CD4-positive, alpha-beta T cell (primary cell): ENCODE results near the gene IL1RL2. TPM values are rescaled to one million over a fixed set of nuclear protein-coding genes. Genes with fewer than 3 reads are reported as not detected.

ENCODE experiments used
- ATAC-seq: fragments of 200-7000 bp; cut with Tn5 transposase; one replicate; pipeline ENCODE4 v1.10.0; 2022; ENCODE audit warnings: mild to moderate bottlenecking; ENCODE audit not compliant: poor library complexity
- CTCF ChIA-PET: fragments of 350-600 bp; sonication (Branson Sonifier 250); formaldehyde crosslinking; loops from one replicate; lab custom pipeline; 2021; ENCODE audit warnings: antibody characterized with exemption, inconsistent platforms; lab: Charles Lee
- POLR2A ChIA-PET: fragments of 350-600 bp; sonication (Branson Sonifier 250); formaldehyde crosslinking; loops from one replicate; lab custom pipeline; 2021; ENCODE audit warnings: antibody characterized with exemption, inconsistent platforms; lab: Charles Lee
- DNase-seq, 14 experiments: peaks; one replicate each; pipeline ENCODE4 v3.0.0-alpha.2; 2013 to 2020; ENCODE audit warnings: mixed read lengths in 2 of 14
- H3K27ac ChIP-seq, 2 donors: one replicate each; pipeline versions ENCODE4 v1.5.1 to v1.7.0; 2013; ENCODE audit warnings: low read length in 2 of 2, low read depth in 1 of 2, mild to moderate bottlenecking in 1 of 2
- H3K27me3 ChIP-seq, 2 experiments: 1 replicate in 1 of 2; 2 replicates in 1 of 2; pipeline versions ENCODE4 v1.6.1 to v1.7.0; 2013; ENCODE audit warnings: low read length in 2 of 2, control low read depth in 1 of 2, mild to moderate bottlenecking in 1 of 2, moderate library complexity in 1 of 2; ENCODE audit not compliant: insufficient read depth in 2 of 2, control insufficient read depth in 1 of 2
- H3K36me3 ChIP-seq: one replicate; pipeline ENCODE4 v1.6.1; 2013; ENCODE audit warnings: low read length, control low read depth; ENCODE audit not compliant: insufficient read depth
- H3K4me1 ChIP-seq: one replicate; pipeline ENCODE4 v1.6.1; 2013; ENCODE audit warnings: low read length, control low read depth; ENCODE audit not compliant: insufficient read depth
- H3K4me3 ChIP-seq: one replicate; pipeline ENCODE4 v1.5.1; 2013; ENCODE audit warnings: mild to moderate bottlenecking, low read length, moderate library complexity
- H3K9me3 ChIP-seq, 2 experiments: 1 replicate in 1 of 2; 2 replicates in 1 of 2; pipeline versions ENCODE4 v1.6.1 to v1.7.0; 2013; ENCODE audit warnings: low read length in 2 of 2, mild to moderate bottlenecking in 2 of 2, control low read depth in 1 of 2, moderate library complexity in 1 of 2; ENCODE audit not compliant: control insufficient read depth in 1 of 2, insufficient read depth in 1 of 2
- H3K27ac Mint-ChIP-seq: one replicate; pipeline ENCODE4 v1.8.0; 2020; ENCODE audit warnings: mixed read lengths
- H3K27me3 Mint-ChIP-seq: one replicate; pipeline ENCODE4 v1.8.0; 2021; ENCODE audit warnings: mixed read lengths
- H3K36me3 Mint-ChIP-seq: one replicate; pipeline ENCODE4 v1.8.0; 2021; ENCODE audit warnings: low read depth, mixed read lengths
- H3K4me1 Mint-ChIP-seq: one replicate; pipeline ENCODE4 v1.8.0; 2021; ENCODE audit warnings: low read depth, mixed read lengths
- H3K4me3 Mint-ChIP-seq: one replicate; pipeline ENCODE4 v1.8.0; 2020; ENCODE audit warnings: mild to moderate bottlenecking, mixed read lengths
- H3K9me3 Mint-ChIP-seq: one replicate; pipeline ENCODE4 v1.8.0; 2020; ENCODE audit warnings: mixed read lengths
- CTCF ChIP-seq: fragments of 200-600 bp; IDR thresholded peaks from one replicate; pipeline ENCODE4 v1.8.0; 2022; ENCODE audit warnings: antibody characterized with exemption, mild to moderate bottlenecking
- intact Hi-C, 2 experiments: fragments of 100-400 bp; cut with DNase I in 1 of 2; cut with micrococcal nuclease in 1 of 2; formaldehyde crosslinking; loops; one replicate each; pipeline versions ENCODE4 v1.15.1 to v1.9.0; 2023 to 2025; cut with DNase I, micrococcal nuclease
- total RNA-seq, 174 experiments: library from RNA in 2 of 174; stranded (reverse) in 2 of 174; gene quantifications; one replicate each; pipeline ENCODE4 v1.2.3 and lab custom pipeline; 2021 to 2026

The IL1RL2 gene
- total RNA-seq, 2 experiments from 2014 or later = not detected

- no peak for ATAC-seq
- H3K36me3 Mint-ChIP-seq = no peaks in the 10 kb centered on the region
Measured at GRCh38 chr2:102176172-102176571, 10.7 kb upstream of the IL1RL2 start.

DNA sequence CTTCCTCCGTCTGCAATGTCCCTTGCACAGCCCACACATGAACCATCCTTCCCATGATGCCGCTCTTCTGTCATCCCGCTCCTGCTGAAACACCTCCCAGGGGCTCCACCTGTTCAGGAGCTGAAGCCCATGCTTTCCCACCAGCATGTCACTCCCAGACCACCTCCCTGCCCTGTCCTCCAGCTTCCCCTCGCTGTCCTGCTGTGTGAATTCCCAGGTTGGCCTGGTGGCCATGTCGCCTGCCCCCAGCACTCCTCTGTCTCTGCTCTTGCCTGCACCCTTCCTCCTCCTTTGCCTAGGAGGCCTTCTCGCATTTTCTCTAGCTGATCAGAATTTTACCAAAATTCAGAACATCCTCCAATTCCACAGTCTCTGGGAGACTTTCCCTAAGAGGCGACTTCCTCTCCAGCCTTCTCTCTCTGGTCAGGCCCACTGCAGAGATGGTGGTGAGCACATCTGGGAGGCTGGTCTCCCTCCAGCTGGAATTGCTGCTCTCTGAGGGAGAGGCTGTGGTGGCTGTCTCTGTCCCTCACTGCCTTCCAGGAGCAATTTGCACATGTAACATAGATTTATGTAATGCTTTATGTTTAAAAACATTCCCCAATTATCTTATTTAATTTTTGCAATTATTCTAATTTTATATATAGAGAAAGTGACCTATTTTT is 8.9 kb upstream of the IL1RL2 start:
- Mint-ChIP-seq H3K4me1 (peaks cover 1% of the 10 kb centered on the region), H3K27me3 (peaks cover 18% of the 10 kb centered on the region), H3K36me3 (no peaks in the 10 kb centered on the region), H3K9me3 (no peaks in the 10 kb centered on the region), H3K27ac (no peak overlapping the region), H3K4me3 (no peak overlapping the region)
- H3K27me3 ChIP-seq = no peaks in the 10 kb centered on the region
- intact Hi-C loops = no loop called here
- no peaks in the 10 kb centered on the region for H3K36me3 ChIP-seq
- H3K4me3 ChIP-seq = no peak overlapping the region
- no peak for TF ChIP-seq CTCF
- CTCF ChIA-PET = no interaction called here
- POLR2A ChIA-PET = no interaction called here
- peaks cover under 1% of the 10 kb centered on the region for H3K4me1 ChIP-seq
- no peaks in the 10 kb centered on the region for H3K9me3 ChIP-seq
- no peak overlapping the region for H3K27ac ChIP-seq
- ATAC-seq = no peak
- no peak for DNase-seq

More at GRCh38 chr2:102176172-102176571, 10.7 kb upstream of the IL1RL2 start:
- Mint-ChIP-seq H3K9me3 (no peaks in the 10 kb centered on the region), H3K4me1 (peaks cover 10% of the 10 kb centered on the region), H3K27me3 (peaks cover under 1% of the 10 kb centered on the region), H3K4me3 (no peak overlapping the region), H3K27ac (no peak overlapping the region)
- peaks cover 3% of the 10 kb centered on the region for H3K4me1 ChIP-seq
- DNase-seq = no peak
- H3K27ac ChIP-seq = no peak overlapping the region
- no peaks in the 10 kb centered on the region for H3K36me3 ChIP-seq
- intact Hi-C loops = no loop called here
- POLR2A ChIA-PET = no interaction called here
- TF ChIP-seq CTCF = no peak
- CTCF ChIA-PET = no interaction called here
- no peaks in the 10 kb centered on the region for H3K27me3 ChIP-seq
- H3K9me3 ChIP-seq = no peaks in the 10 kb centered on the region
- no peak overlapping the region for H3K4me3 ChIP-seq

- no peak overlapping the region for H3K27ac Mint-ChIP-seq
- H3K36me3 ChIP-seq = no peaks in the 10 kb centered on the region
- H3K27me3 Mint-ChIP-seq = peaks cover 29% of the 10 kb centered on the region
- no peak for DNase-seq
- H3K4me1 Mint-ChIP-seq = no peaks in the 10 kb centered on the region
- no peak overlapping the region for H3K4me3 ChIP-seq
- intact Hi-C loops = no loop called here
- ATAC-seq = no peak
- H3K9me3 Mint-ChIP-seq = no peaks in the 10 kb centered on the region
- H3K27me3 ChIP-seq = no peaks in the 10 kb centered on the region
- H3K27ac ChIP-seq = no peak overlapping the region
- no peak for TF ChIP-seq CTCF
- ChIA-PET CTCF (no interaction called here), POLR2A (no interaction called here)
- H3K9me3 ChIP-seq = no peaks in the 10 kb centered on the region
- no peaks in the 10 kb centered on the region for H3K4me1 ChIP-seq
- H3K36me3 Mint-ChIP-seq = no peaks in the 10 kb centered on the region
- H3K4me3 Mint-ChIP-seq = no peak overlapping the region
Measured at GRCh38 chr2:102179061-102179460, 7.8 kb upstream of the IL1RL2 start.
